ENCODE results near the gene COX8A.
A peak's percentile ranks its signal among the peaks of the same experiment; 100 is the strongest.
"Not testable (repeated sequence)": the region's sequence is repeated elsewhere in the genome, so short reads cannot be mapped to it uniquely, and the experiment has no call there.

The COX8A gene

GRCh38 chr11:63974259-63975143, at the start of gene COX8A:
Gene COX8A, plus strand, starts transcription at chr11:63974620. Its CDS starts 61 bp downstream, at chr11:63974681.
- DNase-seq (ENCODE audit: low read depth in 2 of 2), result peak; percentile 84 to 90

DNA sequence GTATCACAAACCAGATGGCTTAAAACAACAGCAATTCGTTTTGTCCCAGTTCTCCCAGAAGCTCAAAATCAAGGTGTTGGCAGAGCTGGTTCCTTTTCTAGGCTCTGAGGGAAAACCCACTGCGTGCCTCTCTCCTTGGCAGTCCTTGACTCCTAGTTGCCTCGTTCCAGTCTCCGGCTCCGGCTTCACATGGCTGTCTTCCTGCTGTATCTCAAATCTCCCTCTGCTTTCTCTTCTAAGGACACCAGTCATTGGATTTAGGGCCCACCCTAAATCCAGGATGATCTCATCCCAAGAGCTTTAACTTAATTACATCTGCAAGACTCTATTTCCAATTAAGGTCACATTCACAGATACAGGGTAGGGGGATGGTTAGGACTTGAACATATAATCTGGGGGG, 44.8 kb upstream of the COX8A start:
- DNase-seq (ENCODE audit: low read depth in 2 of 2), result no peak

DNA sequence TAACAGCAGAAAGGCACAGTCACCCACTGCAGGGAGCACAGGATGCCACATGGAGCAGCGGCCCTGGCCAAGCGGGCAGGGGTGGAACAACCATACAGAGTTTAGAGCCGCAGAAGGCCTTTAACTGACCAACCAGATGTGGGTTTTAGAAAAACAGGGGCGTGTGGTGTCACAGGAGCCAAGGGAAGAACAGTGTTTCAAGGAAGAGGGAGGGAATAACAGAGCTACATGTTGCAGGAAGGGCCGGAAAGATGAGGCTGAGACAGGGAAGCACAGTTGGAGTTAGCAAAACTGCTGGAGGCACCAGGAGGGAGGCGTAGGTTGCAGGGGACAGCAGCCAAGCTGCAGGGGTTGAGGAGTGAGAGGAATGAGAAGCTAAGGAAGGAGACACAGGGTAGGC, 43.4 kb upstream of the COX8A start:
- DNase-seq (ENCODE audit: low read depth in 2 of 2), result no peak

- no peak for DNase-seq (ENCODE audit: low read depth in 2 of 2)
Measured at GRCh38 chr11:63931876-63932275, 42.5 kb upstream of the COX8A start.

- no peak for DNase-seq (ENCODE audit: low read depth in 2 of 2)
Measured at GRCh38 chr11:63933459-63933858, 41.0 kb upstream of the COX8A start.

GRCh38 chr11:63937713-63938478, 36.5 kb upstream of the COX8A start:
- no peak for DNase-seq (ENCODE audit: low read depth in 2 of 2)

DNA sequence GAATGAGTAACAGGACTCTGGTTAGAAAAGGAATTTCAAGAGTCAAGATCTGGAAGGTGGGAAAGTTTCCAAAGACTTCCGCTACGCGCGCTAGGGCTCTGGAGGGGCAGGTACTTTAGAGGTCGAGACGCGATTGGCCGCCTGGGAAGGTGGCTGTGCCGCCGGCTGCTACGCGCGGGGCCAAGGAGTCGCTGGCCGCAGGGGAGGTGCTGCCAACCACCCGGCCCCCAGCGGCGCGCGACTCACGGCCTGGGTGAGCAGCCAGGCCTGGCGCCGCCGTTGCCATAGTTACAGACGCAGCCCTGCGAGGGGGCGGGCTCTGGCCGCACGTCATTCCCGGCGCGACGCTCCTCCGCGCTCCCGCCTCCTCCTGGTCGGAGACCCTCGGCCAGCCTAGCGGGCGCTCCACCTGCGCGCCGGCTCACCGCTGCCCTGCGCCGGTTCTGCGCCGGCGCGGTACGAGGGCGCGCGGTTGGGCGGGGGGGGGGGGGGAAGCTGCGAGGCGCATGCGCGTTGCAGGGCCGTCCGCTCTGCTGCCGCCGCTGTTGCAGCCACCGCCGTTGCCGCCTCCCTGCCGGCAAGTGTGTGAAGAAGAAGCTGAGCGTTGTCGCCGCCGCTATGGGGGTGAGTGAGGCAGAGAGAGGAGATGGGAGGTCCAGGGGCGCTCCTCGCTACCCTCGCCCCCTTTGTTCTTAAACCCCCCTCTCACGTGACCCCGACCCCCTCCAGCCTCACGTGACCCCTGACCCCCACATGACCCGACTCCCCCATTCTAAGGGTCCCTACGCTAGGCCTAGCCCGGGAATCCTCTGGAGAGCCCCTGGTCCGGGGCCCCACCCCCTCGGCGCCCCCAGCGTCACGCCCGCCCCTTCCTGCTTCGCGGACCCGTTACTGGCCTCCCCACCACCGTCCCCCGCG, 35.7 kb upstream of the COX8A start, which contains the start of gene NAA40:
NAA40 (plus strand) TSS at position 524 of the 918 bp plus-strand sequence; CDS start at position 619, 95 bp downstream.
- peak; percentile 87 for DNase-seq (ENCODE audit: low read depth in 2 of 2)

DNA sequence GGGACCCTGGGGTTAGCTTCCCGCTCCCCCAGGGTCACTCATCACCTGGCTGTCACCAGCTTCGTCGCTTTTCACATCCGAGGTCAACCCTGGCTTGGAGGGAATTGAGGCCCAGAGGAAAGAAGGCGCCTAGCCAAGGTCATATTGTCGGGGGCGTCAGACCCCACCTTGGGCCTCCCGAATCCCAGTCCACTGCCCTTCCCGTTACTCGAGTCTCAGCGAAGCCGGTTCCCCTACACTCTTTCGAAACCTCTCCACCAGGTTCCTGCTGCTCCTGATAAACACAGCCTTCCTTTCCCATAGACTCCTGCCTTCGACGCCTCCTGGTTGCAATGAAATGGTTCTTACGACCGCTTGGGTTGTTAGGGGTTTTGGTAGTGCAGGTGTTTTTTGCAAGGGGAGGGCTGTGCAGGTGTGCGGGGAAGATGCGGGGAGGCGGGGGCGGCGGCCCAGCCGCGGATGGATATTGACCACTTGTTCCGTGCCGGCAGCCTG, 35.0 kb upstream of the COX8A start:
- DNase-seq (ENCODE audit: low read depth in 2 of 2), result no peak

DNA sequence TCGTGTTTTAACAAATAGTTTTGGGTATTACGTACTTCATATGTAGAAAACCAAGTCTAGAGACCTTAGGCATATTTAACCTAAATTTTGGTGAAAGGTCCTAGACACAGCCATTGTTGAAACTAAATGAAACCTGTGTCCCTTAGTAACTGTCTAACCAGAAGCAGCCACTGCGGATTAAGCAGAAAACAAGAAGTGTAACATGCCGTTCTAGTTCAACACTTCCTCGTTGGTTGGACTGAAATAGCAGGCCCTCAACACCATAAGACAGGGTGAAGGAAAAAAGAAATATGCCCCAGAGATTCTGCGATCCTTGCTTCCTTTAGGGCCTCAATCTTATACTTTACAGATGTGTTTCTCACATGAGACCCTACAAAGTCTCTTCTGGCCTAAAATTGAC, 33.6 kb upstream of the COX8A start:
- no peak for DNase-seq (ENCODE audit: low read depth in 2 of 2)

DNA sequence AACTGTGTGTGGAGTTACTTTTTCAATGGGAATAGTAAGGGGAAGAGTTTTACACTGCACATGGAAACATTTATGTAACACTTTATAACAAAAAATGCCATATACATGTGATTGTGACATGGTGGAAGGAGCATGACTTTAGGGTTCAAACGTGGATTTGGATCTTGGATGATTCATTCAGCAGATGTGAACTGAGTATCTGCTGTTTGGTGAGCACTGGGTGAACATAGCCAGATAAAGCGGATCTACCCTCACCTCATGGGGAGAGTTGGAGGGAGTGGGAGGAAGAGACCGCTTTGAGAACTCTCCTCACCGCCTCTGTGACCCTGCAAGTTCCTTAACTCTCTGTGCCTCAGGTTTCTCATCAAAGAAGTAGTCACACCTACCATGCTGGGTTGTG, 32.5 kb upstream of the COX8A start:
- DNase-seq (ENCODE audit: low read depth in 2 of 2), result no peak

DNA sequence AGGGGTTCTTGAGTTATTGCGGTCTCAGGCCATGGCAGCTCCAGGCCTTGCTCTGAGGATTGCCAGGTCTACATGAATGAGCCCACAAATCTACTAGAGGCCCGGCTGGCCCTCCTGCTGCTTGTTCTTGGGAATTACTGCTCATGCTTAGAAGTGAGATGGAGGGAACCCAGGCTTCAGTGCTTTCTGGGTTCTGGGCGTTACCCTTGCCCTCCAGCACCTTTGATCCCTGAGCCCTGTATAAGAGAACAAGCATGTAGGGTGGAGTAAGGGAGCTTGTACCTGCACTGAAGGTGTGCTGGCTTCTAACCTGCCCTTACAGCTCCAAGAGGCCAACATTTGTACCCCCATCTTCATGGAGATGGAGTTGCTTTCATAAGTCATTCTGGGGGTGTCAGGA, 31.6 kb upstream of the COX8A start:
- DNase-seq (ENCODE audit: low read depth in 2 of 2), result no peak

- DNase-seq (ENCODE audit: low read depth in 2 of 2), result no peak
Measured at GRCh38 chr11:63944987-63945386, 29.4 kb upstream of the COX8A start.

GRCh38 chr11:63945477-63946163, 28.8 kb upstream of the COX8A start:
- peak in 1 of 2 donors; percentile 21 for DNase-seq (ENCODE audit: low read depth in 2 of 2)

GRCh38 chr11:63951779-63952536, 22.5 kb upstream of the COX8A start:
- no peak for DNase-seq (ENCODE audit: low read depth in 2 of 2)

- DNase-seq (ENCODE audit: low read depth in 2 of 2), result no peak
Measured at GRCh38 chr11:63952570-63952969, 21.9 kb upstream of the COX8A start.

- no peak for DNase-seq (ENCODE audit: low read depth in 2 of 2)
Measured at GRCh38 chr11:63958008-63958407, 16.4 kb upstream of the COX8A start.

DNA sequence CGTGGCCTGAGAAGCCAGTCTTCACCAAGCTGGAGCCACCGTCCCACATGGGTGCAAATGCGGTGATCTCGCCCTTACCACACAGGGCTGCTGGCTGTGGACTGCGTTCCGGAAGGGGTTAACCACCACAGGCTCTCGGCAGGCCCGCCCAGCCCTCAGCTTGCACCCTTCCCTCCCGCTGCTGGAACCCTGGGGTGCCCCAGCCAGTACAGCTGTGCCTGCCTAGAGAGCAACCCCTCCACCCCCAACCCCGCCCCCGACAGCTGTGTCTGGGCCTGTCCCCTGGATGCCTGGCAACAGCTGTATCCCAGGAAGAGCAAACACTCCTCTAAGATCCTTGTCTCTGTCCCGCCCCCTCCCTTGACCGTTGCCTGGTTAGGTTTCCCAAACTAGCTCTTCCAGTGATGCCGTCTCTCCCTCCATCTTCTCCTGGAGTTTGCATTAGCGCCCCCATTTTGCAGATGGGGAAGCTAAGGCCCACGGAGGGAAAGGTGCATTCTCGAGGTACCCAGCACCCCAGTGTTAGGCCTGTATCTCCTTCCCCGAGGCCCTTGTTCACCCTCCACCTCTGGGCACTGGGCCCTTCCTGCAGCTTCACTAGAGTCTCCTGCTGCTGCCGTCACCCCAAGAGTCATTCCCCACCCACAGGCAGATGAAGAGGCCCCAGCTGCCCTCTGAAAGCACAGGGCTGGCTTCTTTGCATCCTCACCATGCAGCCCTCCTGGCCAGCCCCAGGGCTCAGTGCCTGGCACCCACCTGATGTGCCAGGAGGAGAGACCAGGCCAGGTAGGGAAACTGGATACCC, 12.6 kb upstream of the COX8A start:
- DNase-seq (ENCODE audit: low read depth in 2 of 2), result no peak

GRCh38 chr11:63963895-63964294, 10.5 kb upstream of the COX8A start:
- not testable (repeated sequence) for DNase-seq (ENCODE audit: low read depth in 2 of 2)

DNA sequence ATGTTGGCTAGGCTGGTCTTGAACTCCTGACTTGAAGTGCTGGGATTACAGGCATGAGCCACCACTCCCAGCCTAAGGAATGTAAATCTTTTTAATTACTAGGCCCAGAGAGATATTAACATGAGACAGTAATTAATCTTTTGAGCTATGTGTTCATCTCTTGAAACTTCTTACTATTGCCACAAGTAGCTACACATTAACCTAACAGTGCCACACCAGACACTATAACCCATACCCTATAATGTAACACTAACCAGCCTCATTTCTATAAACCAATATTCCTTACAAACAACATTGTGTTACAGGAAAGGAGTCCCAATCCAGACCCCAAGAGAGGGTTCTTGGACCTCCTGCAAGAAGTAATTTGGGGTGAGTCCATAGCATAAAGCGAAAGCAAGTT, 8.0 kb upstream of the COX8A start:
- DNase-seq (ENCODE audit: low read depth in 2 of 2), result no peak
